ENCODE data around the gene GRK3. TPM values are rescaled to one million over a fixed set of nuclear protein-coding genes. Genes with fewer than 3 reads are reported as not detected.

The GRK3 gene
- total RNA-seq, 1 donor from 2014 or later = 3.8 TPM

GRCh38 chr22:25534724-25535123, 29.8 kb upstream of the GRK3 start:
- no peaks in the 10 kb centered on the region for H3K36me3 ChIP-seq
- H3K4me3 ChIP-seq = no peak overlapping the region
- intact Hi-C loops (cut with micrococcal nuclease) = no loop called here
- TF ChIP-seq CTCF (IDR thresholded peaks at IDR 0.05; ENCODE audit: borderline replicate concordance) = no peak
- no peak overlapping the region for H3K27ac ChIP-seq (replicated peaks)
- no peaks in the 10 kb centered on the region for H3K9me3 ChIP-seq (replicated peaks)
- DNase-seq = no peak
- peaks cover 15% of the 10 kb centered on the region for H3K4me1 ChIP-seq
- no peaks in the 10 kb centered on the region for H3K27me3 ChIP-seq (ENCODE audit: low read depth)

- Histone ChIP-seq H3K4me1 (peaks cover 15% of the 10 kb centered on the region), H3K27me3 (ENCODE audit: low read depth) (no peaks in the 10 kb centered on the region), H3K27ac (replicated peaks) (peak overlapping the region; percentile 7), H3K4me3 (no peak overlapping the region), H3K9me3 (replicated peaks) (peaks cover 11% of the 10 kb centered on the region), H3K36me3 (no peaks in the 10 kb centered on the region)
- DNase-seq = no peak
- intact Hi-C loops (cut with micrococcal nuclease) = no loop called here
- TF ChIP-seq CTCF (IDR thresholded peaks at IDR 0.05; ENCODE audit: borderline replicate concordance) = no peak
Observed at GRCh38 chr22:25536589-25536988, 27.9 kb upstream of the GRK3 start.

GRCh38 chr22:25540166-25540907, 24.1 kb upstream of the GRK3 start:
- no peak for TF ChIP-seq CTCF (IDR thresholded peaks at IDR 0.05; ENCODE audit: borderline replicate concordance)
- H3K9me3 ChIP-seq (replicated peaks) = peaks cover 11% of the 10 kb centered on the region
- DNase-seq = no peak
- no peaks in the 10 kb centered on the region for H3K27me3 ChIP-seq (ENCODE audit: low read depth)
- H3K4me1 ChIP-seq = peaks cover 32% of the 10 kb centered on the region
- H3K27ac ChIP-seq (replicated peaks) = no peak overlapping the region
- no peak overlapping the region for H3K4me3 ChIP-seq
- H3K36me3 ChIP-seq = no peaks in the 10 kb centered on the region
- intact Hi-C loops (cut with micrococcal nuclease) = no loop called here

GRCh38 chr22:25540908-25541660, 23.4 kb upstream of the GRK3 start:
- no peak for TF ChIP-seq CTCF (IDR thresholded peaks at IDR 0.05; ENCODE audit: borderline replicate concordance)
- H3K4me1 ChIP-seq = peaks cover 31% of the 10 kb centered on the region
- intact Hi-C loops (cut with micrococcal nuclease) = no loop called here

GRCh38 chr22:25542191-25542590, 22.3 kb upstream of the GRK3 start:
- Histone ChIP-seq H3K4me3 (no peak overlapping the region), H3K36me3 (no peaks in the 10 kb centered on the region), H3K4me1 (peaks cover 23% of the 10 kb centered on the region), H3K27me3 (ENCODE audit: low read depth) (no peaks in the 10 kb centered on the region), H3K27ac (replicated peaks) (no peak overlapping the region), H3K9me3 (replicated peaks) (peaks cover 11% of the 10 kb centered on the region)
- TF ChIP-seq CTCF (IDR thresholded peaks at IDR 0.05; ENCODE audit: borderline replicate concordance) = no peak
- intact Hi-C loops (cut with micrococcal nuclease) = no loop called here
- no peak for DNase-seq

More at GRCh38 chr22:25540908-25541660, 23.4 kb upstream of the GRK3 start:
- no peak overlapping the region for H3K4me3 ChIP-seq
- H3K36me3 ChIP-seq = no peaks in the 10 kb centered on the region
- DNase-seq = no peak
- H3K27ac ChIP-seq (replicated peaks) = no peak overlapping the region
- no peaks in the 10 kb centered on the region for H3K27me3 ChIP-seq (ENCODE audit: low read depth)
- H3K9me3 ChIP-seq (replicated peaks) = peaks cover 11% of the 10 kb centered on the region
